ENCODE data around the gene RPRM. TPM values are rescaled to one million over a fixed set of nuclear protein-coding genes. Genes with fewer than 3 reads are reported as not detected.

The RPRM gene
- total and polyA plus RNA-seq, 7 experiments from 2014 or later = 0.15 to 0.76 (median 0.20) TPM; not detected in 3

- H3K27me3 Mint-ChIP-seq = peaks cover 0 to 26% (median 15%) of the 10 kb centered on the region in 5 donors
- Histone ChIP-seq H3K27me3 (ENCODE audit: control insufficient read depth in 2 of 2, insufficient read depth in 2 of 2, low read length in 2 of 2) (no peaks in the 10 kb centered on the region), H3K9me3 (ENCODE audit: control insufficient read depth in 2 of 3, low read length in 3 of 3) (no peaks in the 10 kb centered on the region), H3K36me3 (ENCODE audit: control insufficient read depth in 2 of 3, insufficient read depth in 3 of 3, low read length in 3 of 3) (no peaks in the 10 kb centered on the region), H3K27ac (ENCODE audit: low read depth, low read length) (no peak overlapping the region), H3K4me1 (ENCODE audit: control insufficient read depth in 2 of 2, insufficient read depth in 2 of 2, low read length in 2 of 2) (no peaks in the 10 kb centered on the region), H3K4me3 (ENCODE audit: low read length) (no peak overlapping the region)
- no peaks in the 10 kb centered on the region for H3K4me1 Mint-ChIP-seq
- CTCF ChIA-PET = no interaction called here
- no peak for ATAC-seq
- no peak overlapping the region for H3K27ac Mint-ChIP-seq
- DNase-seq = no peak
- POLR2A ChIA-PET = no interaction called here
- H3K4me3 Mint-ChIP-seq = no peak overlapping the region
- intact Hi-C loops (cut with micrococcal nuclease) = no loop called here
- no peaks in the 10 kb centered on the region for H3K36me3 Mint-ChIP-seq
- peaks cover 0 to 3% (median 0%) of the 10 kb centered on the region in 11 donors for H3K9me3 Mint-ChIP-seq
These were observed 14.2 kb downstream of the RPRM start for GRCh38 chr2:153464395-153464794.

- intact Hi-C loops (cut with micrococcal nuclease) = no loop called here
- no peaks in the 10 kb centered on the region for H3K36me3 ChIP-seq (ENCODE audit: control insufficient read depth in 2 of 3, insufficient read depth in 3 of 3, low read length in 3 of 3)
- H3K9me3 Mint-ChIP-seq = no peaks in the 10 kb centered on the region
- peaks cover 4 to 43% (median 22%) of the 10 kb centered on the region in 5 donors for H3K27me3 Mint-ChIP-seq
- ChIA-PET CTCF (no interaction called here), POLR2A (no interaction called here)
- no peak for ATAC-seq
- no peak overlapping the region for H3K4me3 ChIP-seq (ENCODE audit: low read length)
- no peaks in the 10 kb centered on the region for H3K4me1 ChIP-seq (ENCODE audit: control insufficient read depth in 2 of 2, insufficient read depth in 2 of 2, low read length in 2 of 2)
- no peak overlapping the region for H3K27ac ChIP-seq (ENCODE audit: low read depth, low read length)
- no peaks in the 10 kb centered on the region for H3K4me1 Mint-ChIP-seq
- no peak overlapping the region for H3K27ac Mint-ChIP-seq
- H3K9me3 ChIP-seq (ENCODE audit: control insufficient read depth in 2 of 3, low read length in 3 of 3) = no peaks in the 10 kb centered on the region
- DNase-seq = no peak
- H3K4me3 Mint-ChIP-seq = no peak overlapping the region
- H3K36me3 Mint-ChIP-seq = no peaks in the 10 kb centered on the region
- no peaks in the 10 kb centered on the region for H3K27me3 ChIP-seq (ENCODE audit: control insufficient read depth in 2 of 2, insufficient read depth in 2 of 2, low read length in 2 of 2)
These were observed 16.2 kb downstream of the RPRM start for GRCh38 chr2:153462338-153462859.

DNA sequence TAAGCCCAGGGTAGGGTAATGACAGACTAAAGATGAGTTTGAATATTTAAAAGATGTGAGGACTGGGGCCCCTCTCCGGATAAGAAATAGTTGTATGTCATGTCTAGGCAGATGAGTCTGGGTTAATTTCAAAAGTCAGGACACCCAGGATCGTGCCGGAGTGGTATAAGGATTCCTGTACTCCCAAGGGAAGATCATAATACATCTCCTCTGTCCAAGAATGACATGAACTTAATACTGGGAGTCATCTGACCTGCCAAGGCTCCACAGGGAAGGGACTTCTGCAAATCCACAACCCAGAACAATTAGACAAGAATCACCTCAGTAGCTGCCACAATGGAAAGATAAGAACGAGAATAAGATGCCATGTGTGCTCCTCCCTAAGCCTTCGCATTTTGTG lies 17.1 kb downstream of the RPRM start:
- Mint-ChIP-seq H3K27ac (no peak overlapping the region), H3K4me1 (no peaks in the 10 kb centered on the region), H3K36me3 (no peaks in the 10 kb centered on the region), H3K27me3 (peaks cover 4 to 39% (median 19%) of the 10 kb centered on the region in 5 donors), H3K9me3 (no peaks in the 10 kb centered on the region), H3K4me3 (no peak overlapping the region)
- ChIA-PET CTCF (no interaction called here), POLR2A (no interaction called here)
- H3K27ac ChIP-seq (ENCODE audit: low read depth, low read length) = no peak overlapping the region
- no peaks in the 10 kb centered on the region for H3K27me3 ChIP-seq (ENCODE audit: control insufficient read depth in 2 of 2, insufficient read depth in 2 of 2, low read length in 2 of 2)
- no peaks in the 10 kb centered on the region for H3K4me1 ChIP-seq (ENCODE audit: control insufficient read depth in 2 of 2, insufficient read depth in 2 of 2, low read length in 2 of 2)
- no peak for DNase-seq
- no peaks in the 10 kb centered on the region for H3K36me3 ChIP-seq (ENCODE audit: control insufficient read depth in 2 of 3, insufficient read depth in 3 of 3, low read length in 3 of 3)
- H3K4me3 ChIP-seq (ENCODE audit: low read length) = no peak overlapping the region
- H3K9me3 ChIP-seq (ENCODE audit: control insufficient read depth in 2 of 3, low read length in 3 of 3) = no peaks in the 10 kb centered on the region
- intact Hi-C loops (cut with micrococcal nuclease) = no loop called here
- no peak for ATAC-seq

GRCh38 chr2:153455861-153456260 lies 22.7 kb downstream of the RPRM start:
- Mint-ChIP-seq H3K27me3 (peaks cover 4 to 25% (median 23%) of the 10 kb centered on the region in 5 donors), H3K4me1 (no peaks in the 10 kb centered on the region), H3K36me3 (no peaks in the 10 kb centered on the region), H3K9me3 (no peaks in the 10 kb centered on the region), H3K4me3 (no peak overlapping the region), H3K27ac (no peak overlapping the region)
- CTCF ChIA-PET = no interaction called here
- no peaks in the 10 kb centered on the region for H3K9me3 ChIP-seq (ENCODE audit: control insufficient read depth in 2 of 3, low read length in 3 of 3)
- intact Hi-C loops (cut with micrococcal nuclease) = no loop called here
- no peak overlapping the region for H3K27ac ChIP-seq (ENCODE audit: low read depth, low read length)
- H3K4me3 ChIP-seq (ENCODE audit: low read length) = no peak overlapping the region
- POLR2A ChIA-PET = no interaction called here
- no peaks in the 10 kb centered on the region for H3K36me3 ChIP-seq (ENCODE audit: control insufficient read depth in 2 of 3, insufficient read depth in 3 of 3, low read length in 3 of 3)
- no peaks in the 10 kb centered on the region for H3K27me3 ChIP-seq (ENCODE audit: control insufficient read depth in 2 of 2, insufficient read depth in 2 of 2, low read length in 2 of 2)
- DNase-seq (no peak), ATAC-seq (no peak)
- H3K4me1 ChIP-seq (ENCODE audit: control insufficient read depth in 2 of 2, insufficient read depth in 2 of 2, low read length in 2 of 2) = no peaks in the 10 kb centered on the region

DNA sequence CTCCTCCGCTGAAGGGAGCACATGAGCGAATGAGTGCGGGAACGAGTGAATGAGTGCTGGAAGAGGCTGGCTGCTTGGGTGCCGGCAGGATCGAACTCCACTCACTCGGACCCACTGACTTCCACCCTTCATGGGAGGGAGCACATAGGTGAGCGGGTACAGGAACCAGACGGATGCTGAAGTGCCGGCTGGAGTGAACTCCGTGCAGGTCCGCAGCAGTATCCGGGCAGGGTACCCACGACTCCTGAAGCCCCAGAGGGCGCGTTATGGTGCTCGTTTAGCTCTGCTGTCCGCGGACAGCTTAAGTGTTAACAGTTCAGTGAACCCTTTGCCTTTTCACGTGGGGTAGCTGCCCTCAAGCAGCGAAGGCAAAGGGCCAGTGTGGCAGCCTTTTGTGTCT lies 23.2 kb downstream of the RPRM start:
- peaks cover 4 to 25% (median 23%) of the 10 kb centered on the region in 5 donors for H3K27me3 Mint-ChIP-seq
- DNase-seq = no peak
- Histone ChIP-seq H3K4me3 (ENCODE audit: low read length) (no peak overlapping the region), H3K4me1 (ENCODE audit: control insufficient read depth in 2 of 2, insufficient read depth in 2 of 2, low read length in 2 of 2) (no peaks in the 10 kb centered on the region), H3K27ac (ENCODE audit: low read depth, low read length) (no peak overlapping the region), H3K9me3 (ENCODE audit: control insufficient read depth in 2 of 3, low read length in 3 of 3) (no peaks in the 10 kb centered on the region), H3K27me3 (ENCODE audit: control insufficient read depth in 2 of 2, insufficient read depth in 2 of 2, low read length in 2 of 2) (no peaks in the 10 kb centered on the region), H3K36me3 (ENCODE audit: control insufficient read depth in 2 of 3, insufficient read depth in 3 of 3, low read length in 3 of 3) (no peaks in the 10 kb centered on the region)
- POLR2A ChIA-PET = no interaction called here
- no peaks in the 10 kb centered on the region for H3K9me3 Mint-ChIP-seq
- H3K4me1 Mint-ChIP-seq = no peaks in the 10 kb centered on the region
- no peaks in the 10 kb centered on the region for H3K36me3 Mint-ChIP-seq
- H3K4me3 Mint-ChIP-seq = no peak overlapping the region
- no peak overlapping the region for H3K27ac Mint-ChIP-seq
- no peak for ATAC-seq
- intact Hi-C loops (cut with micrococcal nuclease) = no loop called here
- CTCF ChIA-PET = no interaction called here

- intact Hi-C loops (cut with micrococcal nuclease) = no loop called here
- no peaks in the 10 kb centered on the region for H3K4me1 Mint-ChIP-seq
These were observed 27.0 kb downstream of the RPRM start for GRCh38 chr2:153451611-153452010.

GRCh38 chr2:153443106-153443505 lies 35.5 kb downstream of the RPRM start:
- no peak overlapping the region for H3K27ac Mint-ChIP-seq

More at GRCh38 chr2:153451611-153452010, 27.0 kb downstream of the RPRM start:
- Histone ChIP-seq H3K27ac (ENCODE audit: low read depth, low read length) (no peak overlapping the region), H3K27me3 (ENCODE audit: control insufficient read depth in 2 of 2, insufficient read depth in 2 of 2, low read length in 2 of 2) (no peaks in the 10 kb centered on the region), H3K36me3 (ENCODE audit: control insufficient read depth in 2 of 3, insufficient read depth in 3 of 3, low read length in 3 of 3) (no peaks in the 10 kb centered on the region), H3K4me1 (ENCODE audit: control insufficient read depth in 2 of 2, insufficient read depth in 2 of 2, low read length in 2 of 2) (no peaks in the 10 kb centered on the region), H3K9me3 (ENCODE audit: control insufficient read depth in 2 of 3, low read length in 3 of 3) (no peaks in the 10 kb centered on the region), H3K4me3 (ENCODE audit: low read length) (no peak overlapping the region)
- H3K4me3 Mint-ChIP-seq = no peak overlapping the region
- ChIA-PET CTCF (no interaction called here), POLR2A (no interaction called here)
- ATAC-seq (no peak), DNase-seq (no peak)
- no peaks in the 10 kb centered on the region for H3K36me3 Mint-ChIP-seq
- no peak overlapping the region for H3K27ac Mint-ChIP-seq
- peaks cover 0 to 2% (median 0%) of the 10 kb centered on the region in 11 donors for H3K9me3 Mint-ChIP-seq
- peaks cover 0 to 16% (median 3%) of the 10 kb centered on the region in 5 donors for H3K27me3 Mint-ChIP-seq

More at GRCh38 chr2:153443106-153443505, 35.5 kb downstream of the RPRM start:
- Histone ChIP-seq H3K27ac (ENCODE audit: low read depth, low read length) (no peak overlapping the region), H3K4me1 (ENCODE audit: control insufficient read depth in 2 of 2, insufficient read depth in 2 of 2, low read length in 2 of 2) (no peaks in the 10 kb centered on the region), H3K4me3 (ENCODE audit: low read length) (no peak overlapping the region), H3K27me3 (ENCODE audit: control insufficient read depth in 2 of 2, insufficient read depth in 2 of 2, low read length in 2 of 2) (no peaks in the 10 kb centered on the region), H3K9me3 (ENCODE audit: control insufficient read depth in 2 of 3, low read length in 3 of 3) (no peaks in the 10 kb centered on the region), H3K36me3 (ENCODE audit: control insufficient read depth in 2 of 3, insufficient read depth in 3 of 3, low read length in 3 of 3) (no peaks in the 10 kb centered on the region)
- peaks cover 0 to 19% (median 4%) of the 10 kb centered on the region in 5 donors for H3K27me3 Mint-ChIP-seq
- CTCF ChIA-PET = no interaction called here
- DNase-seq (no peak), ATAC-seq (no peak)
- H3K4me1 Mint-ChIP-seq = no peaks in the 10 kb centered on the region
- intact Hi-C loops (cut with micrococcal nuclease) = no loop called here
- peaks cover 5 to 33% (median 17%) of the 10 kb centered on the region in 11 donors for H3K9me3 Mint-ChIP-seq
- peaks cover 0 to 4% (median 0%) of the 10 kb centered on the region in 5 donors for H3K36me3 Mint-ChIP-seq
- POLR2A ChIA-PET = no interaction called here
- H3K4me3 Mint-ChIP-seq = no peak overlapping the region
